IPS DF 6.9 (cell line): Measurements from ENCODE around the gene MSMO1.

Experiments used
- DNase-seq: peaks from one replicate; pipeline ENCODE4 v3.0.0-alpha.2; 2013; ENCODE audit warnings: low read depth, low spot score
- H3K27ac ChIP-seq: one replicate; pipeline ENCODE4 v1.5.1; 2013; ENCODE audit warnings: low read length, control low read depth
- H3K27me3 ChIP-seq: 2 replicates; pipeline ENCODE4 v1.6.1; 2013; ENCODE audit warnings: mild to moderate bottlenecking, low read length; ENCODE audit not compliant: control insufficient read depth, insufficient read depth
- H3K36me3 ChIP-seq: 2 replicates; pipeline ENCODE4 v1.6.1; 2013; ENCODE audit warnings: low read length; ENCODE audit not compliant: control insufficient read depth, insufficient read depth
- H3K4me1 ChIP-seq: 2 replicates; pipeline ENCODE4 v1.6.1; 2013; ENCODE audit warnings: low read length; ENCODE audit not compliant: control insufficient read depth, insufficient read depth
- H3K4me3 ChIP-seq: 2 replicates; pipeline ENCODE4 v1.5.1; 2013; ENCODE audit warnings: mild to moderate bottlenecking, low read length
- H3K9me3 ChIP-seq: 2 replicates; pipeline ENCODE4 v1.6.1; 2013; ENCODE audit warnings: low read length, inconsistent platforms; ENCODE audit not compliant: control insufficient read depth, insufficient read depth
- WGBS: extraction: QIAGEN DNeasy Blood & Tissue Kit; methylation state at CpG from one replicate; pipeline ENCODE4 v1.1.7; 2013; ENCODE audit warnings: mixed read lengths, missing lambda C conversion rate; ENCODE audit not compliant: insufficient read length, insufficient coverage; 5-methylcytosine and 5-hydroxymethylcytosine counted together

The MSMO1 gene

DNA sequence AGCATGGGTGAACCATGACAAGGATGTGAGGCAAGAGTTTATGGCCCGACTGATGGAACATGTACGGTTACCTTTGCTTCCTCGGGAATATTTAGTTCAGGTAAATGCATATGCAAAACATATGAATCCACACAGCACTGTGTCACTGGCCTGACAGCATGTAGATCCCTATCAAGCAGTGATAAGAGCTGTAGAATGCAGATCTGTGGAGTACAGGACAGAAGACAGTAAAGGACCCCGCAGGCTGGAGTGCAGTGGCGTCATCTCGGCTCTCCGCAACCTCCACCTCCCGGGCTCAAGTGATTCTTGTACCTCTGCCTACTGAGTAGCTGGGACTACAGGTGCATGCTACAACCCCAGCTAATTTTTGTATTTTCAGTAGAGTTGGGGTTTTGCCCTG is 29.8 kb upstream of the MSMO1 start:
- WGBS, result no CpG with 5 or more reads among the region's 8 CpGs
- Histone ChIP-seq H3K27me3 (no peaks in the 10 kb centered on the region), H3K9me3 (no peaks in the 10 kb centered on the region), H3K36me3 (no peaks in the 10 kb centered on the region), H3K27ac (no peak overlapping the region), H3K4me1 (no peaks in the 10 kb centered on the region), H3K4me3 (no peak overlapping the region)
- DNase-seq, result no peak

DNA sequence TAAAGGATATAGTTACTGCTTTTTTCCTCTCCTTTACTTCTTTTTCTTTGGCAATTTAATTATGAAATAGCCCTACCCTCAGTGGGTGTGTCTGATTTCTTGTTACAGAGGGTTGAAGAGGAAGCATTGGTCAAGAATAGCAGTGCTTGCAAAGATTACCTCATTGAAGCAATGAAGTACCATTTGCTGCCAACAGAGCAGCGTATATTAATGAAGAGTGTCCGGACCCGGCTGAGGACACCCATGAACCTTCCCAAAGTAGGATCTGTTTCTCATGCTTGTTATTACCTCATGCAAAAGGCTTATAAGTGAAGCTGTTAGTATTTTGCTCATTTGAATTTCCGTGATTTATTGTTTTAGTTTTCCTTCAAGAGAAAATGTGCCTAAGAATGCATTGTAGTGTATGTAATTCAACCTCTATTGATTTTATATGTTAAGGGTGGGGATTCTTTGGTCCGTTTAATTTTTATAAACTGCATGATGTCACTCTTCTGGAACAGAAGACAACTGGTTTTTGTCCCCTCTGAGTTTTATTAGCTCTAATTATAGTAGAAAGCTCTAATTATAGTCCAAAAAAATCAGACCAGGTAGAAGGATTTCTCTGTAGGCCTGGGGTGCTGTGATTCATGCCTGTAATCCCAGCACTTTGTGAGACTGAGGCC is 27.9 kb upstream of the MSMO1 start:
- no peaks in the 10 kb centered on the region for H3K9me3 ChIP-seq
- no peak overlapping the region for H3K27ac ChIP-seq
- no peaks in the 10 kb centered on the region for H3K4me1 ChIP-seq
- no peaks in the 10 kb centered on the region for H3K36me3 ChIP-seq
- H3K4me3 ChIP-seq, result no peak overlapping the region
- no peak for DNase-seq
- WGBS, result no CpG with 5 or more reads among the region's 5 CpGs
- no peaks in the 10 kb centered on the region for H3K27me3 ChIP-seq

DNA sequence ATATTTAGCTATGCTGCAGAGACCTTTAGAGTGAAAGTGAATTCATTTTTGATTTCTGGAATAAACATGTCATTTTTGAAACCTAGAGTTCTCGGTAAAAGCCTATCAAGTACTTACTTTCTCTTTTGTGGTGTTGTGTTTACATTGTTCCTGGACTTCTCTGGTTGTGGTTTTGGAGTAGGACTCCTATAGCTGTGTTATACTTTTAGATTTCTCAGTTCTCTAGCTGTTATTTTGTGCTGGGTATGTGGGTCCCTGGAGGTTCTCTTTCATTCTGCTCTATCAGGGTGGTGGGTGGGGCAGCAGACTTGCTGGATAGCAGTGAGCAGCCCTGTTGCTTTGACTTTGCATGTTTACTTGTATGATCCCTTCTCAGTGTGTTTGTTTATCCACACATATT is 25.6 kb upstream of the MSMO1 start:
- Histone ChIP-seq H3K27me3 (no peaks in the 10 kb centered on the region), H3K9me3 (no peaks in the 10 kb centered on the region), H3K36me3 (no peaks in the 10 kb centered on the region; the same call in 1 of the 2 replicates), H3K4me1 (no peaks in the 10 kb centered on the region), H3K27ac (no peak overlapping the region), H3K4me3 (no peak overlapping the region)
- no peak for DNase-seq
- WGBS, result no CpG with 5 or more reads among the region's 1 CpG

DNA sequence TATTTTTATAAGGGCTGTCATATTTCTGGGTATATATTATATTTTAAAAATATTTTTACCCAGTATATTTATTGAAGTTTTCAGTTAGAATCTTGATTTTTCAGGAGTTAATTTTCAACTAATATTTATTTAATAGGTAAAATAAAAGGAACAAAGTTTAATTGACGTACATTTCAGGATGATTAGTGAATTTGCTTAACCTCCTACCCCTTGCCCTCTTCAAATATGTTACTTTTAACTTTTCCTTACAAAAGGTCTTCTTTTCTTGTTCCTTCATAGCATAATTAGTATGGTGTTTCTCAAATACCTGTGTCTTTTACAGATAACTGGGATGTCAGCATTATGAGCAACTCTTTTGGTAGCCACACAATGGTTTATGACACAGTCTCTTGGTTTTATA is 24.8 kb upstream of the MSMO1 start:
- H3K4me3 ChIP-seq, result no peak overlapping the region
- H3K4me1 ChIP-seq, result no peaks in the 10 kb centered on the region
- WGBS, result no CpG with 5 or more reads among the region's 1 CpG
- DNase-seq, result no peak
- H3K36me3 ChIP-seq, result no peaks in the 10 kb centered on the region; the same call in 1 of the 2 replicates
- H3K27ac ChIP-seq, result no peak overlapping the region
- no peaks in the 10 kb centered on the region for H3K27me3 ChIP-seq
- H3K9me3 ChIP-seq, result no peaks in the 10 kb centered on the region

DNA sequence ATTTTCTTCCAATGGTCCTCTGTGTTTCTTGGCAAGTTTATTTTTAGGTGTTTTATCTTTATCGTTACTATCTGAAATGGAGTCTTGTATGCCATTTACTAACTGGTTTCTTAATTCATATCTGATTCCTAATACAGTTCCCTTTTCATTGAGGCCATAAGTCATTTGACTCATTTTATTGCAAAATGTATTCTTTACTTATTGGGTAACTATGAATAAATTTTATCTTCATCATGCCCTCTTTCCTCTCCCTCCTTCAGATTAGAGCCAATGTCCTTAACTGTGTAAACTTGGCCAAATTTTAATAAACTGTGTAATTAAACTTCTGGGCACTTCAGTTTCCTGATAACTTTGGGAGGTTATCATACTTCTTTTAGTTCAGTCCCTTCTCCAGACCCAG is 19.3 kb upstream of the MSMO1 start:
- H3K27ac ChIP-seq, result no peak overlapping the region
- WGBS, result no CpG with 5 or more reads among the region's 1 CpG

DNA sequence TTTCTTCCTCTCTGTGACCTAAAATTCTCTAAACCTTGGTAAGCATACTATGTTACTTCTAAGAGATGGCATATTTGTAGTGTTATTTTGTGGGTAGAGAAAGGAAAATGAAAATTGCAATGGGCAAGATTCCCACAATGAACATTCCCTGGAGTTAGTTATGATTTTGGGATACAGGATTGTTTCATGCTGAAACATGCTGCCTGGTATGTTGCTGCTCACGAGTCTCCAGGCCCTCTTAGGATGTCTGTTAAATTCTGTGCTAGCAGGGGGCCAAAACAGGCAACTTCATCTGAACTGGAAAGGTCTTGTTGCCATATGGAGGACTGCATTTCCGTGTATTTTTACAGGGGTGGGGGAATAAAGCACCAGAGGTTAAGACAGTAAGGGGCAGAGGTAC is 18.9 kb upstream of the MSMO1 start:
- Histone ChIP-seq H3K27me3 (no peaks in the 10 kb centered on the region), H3K36me3 (no peaks in the 10 kb centered on the region; the same call in 1 of the 2 replicates)
- no CpG with 5 or more reads among the region's 2 CpGs for WGBS

More for the DNA sequence above, 19.3 kb upstream of the MSMO1 start:
- no peaks in the 10 kb centered on the region; the same call in 1 of the 2 replicates for H3K4me1 ChIP-seq
- no peaks in the 10 kb centered on the region; the same call in 1 of the 2 replicates for H3K36me3 ChIP-seq
- DNase-seq, result no peak
- H3K9me3 ChIP-seq, result no peaks in the 10 kb centered on the region
- H3K27me3 ChIP-seq, result no peaks in the 10 kb centered on the region
- H3K4me3 ChIP-seq, result no peak overlapping the region

DNA sequence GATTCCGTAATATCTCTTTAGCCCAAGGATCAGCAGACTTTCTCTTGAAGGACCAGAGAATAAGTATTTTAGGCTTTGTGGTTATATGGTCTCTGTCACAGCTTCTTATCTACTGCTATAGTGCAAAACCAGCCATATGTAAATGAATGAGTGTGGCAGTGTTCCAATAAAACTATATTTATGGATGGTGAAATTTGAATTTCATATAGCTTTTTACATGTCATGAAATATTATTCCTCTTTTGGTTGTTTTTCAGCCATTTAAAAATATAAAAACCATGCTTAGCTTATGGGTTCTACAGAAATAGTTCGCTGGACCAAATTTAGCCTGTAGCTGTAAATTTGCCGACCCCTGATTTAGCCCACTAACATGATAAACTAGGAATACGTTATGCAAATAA is 18.0 kb upstream of the MSMO1 start:
- no peak for DNase-seq
- Histone ChIP-seq H3K9me3 (no peaks in the 10 kb centered on the region), H3K36me3 (no peaks in the 10 kb centered on the region; the same call in 1 of the 2 replicates), H3K27ac (no peak overlapping the region), H3K27me3 (no peaks in the 10 kb centered on the region), H3K4me3 (no peak overlapping the region), H3K4me1 (no peaks in the 10 kb centered on the region; the same call in 1 of the 2 replicates)
- WGBS, result no CpG with 5 or more reads among the region's 4 CpGs

More for the DNA sequence above, 18.9 kb upstream of the MSMO1 start:
- Histone ChIP-seq H3K4me3 (no peak overlapping the region), H3K4me1 (no peaks in the 10 kb centered on the region; the same call in 1 of the 2 replicates), H3K9me3 (no peaks in the 10 kb centered on the region), H3K27ac (no peak overlapping the region)
- no peak for DNase-seq

DNA sequence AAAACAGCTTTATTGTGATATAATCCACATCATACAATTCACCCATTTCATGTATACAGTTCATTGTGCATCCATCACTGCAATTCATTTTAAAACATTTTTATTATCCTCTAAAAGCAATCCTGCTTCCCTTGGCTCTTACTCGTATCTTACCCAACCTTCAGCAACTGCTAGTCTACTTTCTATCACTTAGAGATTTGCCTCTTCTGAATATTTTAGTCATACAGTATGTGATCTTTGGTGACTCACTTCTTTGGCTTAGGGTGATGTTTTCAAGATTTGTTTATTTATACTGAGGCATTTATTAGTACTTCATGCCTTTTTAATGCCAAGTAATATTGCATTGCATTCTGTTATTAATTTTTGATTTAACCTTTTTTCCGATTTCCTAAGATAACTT is 15.0 kb upstream of the MSMO1 start:
- Histone ChIP-seq H3K9me3 (no peaks in the 10 kb centered on the region), H3K4me1 (no peaks in the 10 kb centered on the region; the same call in 1 of the 2 replicates), H3K36me3 (no peaks in the 10 kb centered on the region), H3K27ac (no peak overlapping the region), H3K4me3 (no peak overlapping the region), H3K27me3 (no peaks in the 10 kb centered on the region)
- 100% methylated on average over 1 of the region's 2 CpGs for WGBS
- DNase-seq, result no peak

DNA sequence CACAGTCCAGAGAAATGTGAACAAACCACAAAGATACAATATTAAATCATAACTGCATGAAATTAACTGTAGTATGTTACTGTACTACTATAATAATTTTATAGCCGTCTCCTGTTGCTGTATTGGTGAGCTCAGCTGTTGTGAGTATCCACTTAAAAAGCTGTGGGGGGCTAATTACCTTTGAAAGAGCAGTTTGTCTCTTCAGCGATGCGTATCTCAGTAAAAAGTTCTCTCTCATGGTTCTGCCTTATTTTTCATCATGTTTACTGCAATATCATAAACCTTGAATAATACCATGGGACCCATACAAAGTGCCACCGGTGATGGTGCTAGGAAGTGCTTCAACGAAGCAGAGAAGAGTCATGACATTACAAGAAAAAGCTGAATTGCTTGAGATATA is 8.4 kb upstream of the MSMO1 start:
- Histone ChIP-seq H3K36me3 (no peaks in the 10 kb centered on the region), H3K27me3 (no peaks in the 10 kb centered on the region), H3K9me3 (no peaks in the 10 kb centered on the region), H3K27ac (no peak overlapping the region), H3K4me3 (no peak overlapping the region), H3K4me1 (no peaks in the 10 kb centered on the region)
- no CpG with 5 or more reads among the region's 5 CpGs for WGBS
- no peak for DNase-seq

DNA sequence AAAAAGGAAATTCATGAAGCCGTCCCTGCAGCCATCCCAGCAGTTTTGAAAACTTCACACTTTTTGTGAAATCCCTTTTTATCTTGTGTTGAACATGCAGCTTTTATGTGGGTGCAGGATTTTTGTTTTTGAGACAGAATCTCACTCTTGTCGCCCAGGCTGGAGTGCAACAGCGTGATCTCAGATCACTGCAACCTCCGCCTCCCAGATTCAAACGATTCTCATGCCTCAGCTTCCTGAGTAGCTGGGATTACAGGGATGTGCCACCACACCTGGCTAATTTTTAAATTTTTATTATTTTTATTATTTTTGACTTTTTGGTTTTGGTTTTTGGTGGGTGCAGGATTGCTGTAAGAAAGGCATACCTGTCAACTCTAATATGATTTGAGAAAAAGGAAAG is 8.0 kb upstream of the MSMO1 start:
- Histone ChIP-seq H3K4me1 (no peaks in the 10 kb centered on the region), H3K27me3 (no peaks in the 10 kb centered on the region), H3K27ac (no peak overlapping the region), H3K36me3 (no peaks in the 10 kb centered on the region), H3K4me3 (no peak overlapping the region), H3K9me3 (no peaks in the 10 kb centered on the region)
- no peak for DNase-seq
- WGBS, result no CpG with 5 or more reads among the region's 5 CpGs
